Measurements from ENCODE around the gene PUSL1.

The PUSL1 gene

DNA sequence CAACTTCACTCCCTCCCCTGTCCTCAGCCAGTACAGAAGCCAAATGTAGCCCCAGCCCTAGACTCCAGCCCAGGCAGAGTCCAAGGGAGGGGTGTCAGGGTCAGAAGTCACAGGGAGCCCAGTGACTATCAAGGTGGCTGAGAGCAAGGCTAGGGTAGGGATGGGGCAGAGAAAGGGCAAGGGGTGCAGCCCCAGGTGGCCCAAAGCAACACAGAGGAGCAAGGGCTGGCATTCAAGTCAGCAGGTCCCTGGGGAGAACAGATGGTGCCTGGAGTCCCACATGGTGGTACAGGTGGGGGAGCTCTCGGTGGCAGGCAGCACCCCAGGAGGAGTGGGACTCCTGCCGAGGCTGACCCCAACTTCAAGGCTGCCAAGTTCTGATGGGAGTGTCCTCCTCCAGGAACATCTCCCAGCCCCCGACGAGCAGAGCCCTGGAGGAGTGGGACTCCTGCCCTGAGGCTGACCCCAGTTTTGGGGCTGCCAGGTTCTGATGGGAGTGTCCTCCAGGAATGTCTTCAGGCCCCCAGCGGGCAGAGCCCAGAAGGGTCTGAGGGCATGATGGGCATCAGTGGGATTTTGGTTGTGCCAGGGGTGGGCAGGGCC is 44.5 kb downstream of the PUSL1 start:
- TF ChIP-seq CTCF (IDR thresholded peaks at IDR 0.05; ENCODE audit: low read length, missing control alignments), result no peak
- H3K4me3 ChIP-seq (replicated peaks; ENCODE audit: low read depth, low read length), result no peak overlapping the region
- no peak for DNase-seq (ENCODE audit: low read depth)

GRCh38 chr1:1353389-1354151 is 45.2 kb downstream of the PUSL1 start:
- no peak overlapping the region for H3K4me3 ChIP-seq (replicated peaks; ENCODE audit: low read depth, low read length)
- TF ChIP-seq CTCF (IDR thresholded peaks at IDR 0.05; ENCODE audit: low read length, missing control alignments), result no peak

DNA sequence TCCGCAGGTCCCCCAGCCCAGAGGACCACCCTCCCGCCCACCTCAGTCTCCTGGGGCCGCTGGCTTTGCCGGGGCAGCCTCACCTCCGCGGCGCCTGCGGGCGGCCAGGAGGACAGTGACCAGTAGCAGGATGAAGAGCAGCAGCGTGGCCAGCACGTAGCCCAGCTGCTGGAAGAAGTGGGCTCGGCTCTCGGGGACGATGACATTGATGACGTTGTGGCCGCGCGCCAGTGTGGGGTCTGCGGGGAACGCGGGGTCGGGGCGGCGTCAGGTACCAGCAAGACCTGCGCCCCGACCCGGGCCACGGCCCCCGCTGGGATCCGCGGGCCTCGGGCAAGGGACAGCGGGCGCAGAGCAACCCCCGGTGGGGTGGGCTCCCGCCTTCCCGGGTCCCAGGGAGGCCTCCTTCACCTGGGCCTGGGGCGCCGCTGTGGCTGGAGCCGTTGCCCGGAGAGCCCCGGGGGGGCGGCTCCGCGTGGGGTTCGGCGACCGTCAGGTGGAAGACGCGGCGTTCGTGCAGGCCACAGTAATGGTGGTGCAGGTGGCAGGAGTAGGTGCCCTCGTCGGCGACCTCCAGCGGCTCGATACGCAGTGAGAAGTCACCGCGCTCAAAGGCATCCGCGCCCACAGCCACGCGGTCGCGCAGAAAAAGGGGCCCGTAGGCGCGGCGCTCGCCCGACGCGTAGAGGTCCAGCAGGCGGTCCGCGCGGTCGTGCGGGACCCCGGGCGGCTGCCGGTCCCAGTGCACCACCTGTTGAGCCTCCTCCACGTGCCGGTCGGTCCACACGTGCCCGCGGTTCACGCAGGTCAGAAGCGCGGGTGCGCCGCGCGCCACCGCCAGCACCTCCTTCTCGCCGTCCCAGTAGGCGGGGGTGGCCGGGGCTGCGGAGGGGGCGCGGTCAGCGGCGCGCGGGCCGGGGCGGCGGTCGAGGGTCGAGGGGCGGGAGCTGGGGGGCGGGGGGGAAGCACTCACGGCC is 46.2 kb downstream of the PUSL1 start:
- no peak overlapping the region for H3K4me3 ChIP-seq (replicated peaks; ENCODE audit: low read depth, low read length)
- no peak for DNase-seq (ENCODE audit: low read depth)
- no peak for TF ChIP-seq CTCF (IDR thresholded peaks at IDR 0.05; ENCODE audit: low read length, missing control alignments)

More at GRCh38 chr1:1353389-1354151, 45.2 kb downstream of the PUSL1 start:
- no peak for DNase-seq (ENCODE audit: low read depth)

GRCh38 chr1:1355416-1355815 is 47.0 kb downstream of the PUSL1 start:
- DNase-seq (ENCODE audit: low read depth), result no peak
- TF ChIP-seq CTCF (IDR thresholded peaks at IDR 0.05; ENCODE audit: low read length, missing control alignments), result no peak
- no peak overlapping the region for H3K4me3 ChIP-seq (replicated peaks; ENCODE audit: low read depth, low read length)

- peak overlapping the region; percentile 64 for H3K4me3 ChIP-seq (replicated peaks; ENCODE audit: low read depth, low read length)
- DNase-seq (ENCODE audit: low read depth), result no peak
- no peak for TF ChIP-seq CTCF (IDR thresholded peaks at IDR 0.05; ENCODE audit: low read length, missing control alignments)
Measured at GRCh38 chr1:1356166-1356795, 47.9 kb downstream of the PUSL1 start.

DNA sequence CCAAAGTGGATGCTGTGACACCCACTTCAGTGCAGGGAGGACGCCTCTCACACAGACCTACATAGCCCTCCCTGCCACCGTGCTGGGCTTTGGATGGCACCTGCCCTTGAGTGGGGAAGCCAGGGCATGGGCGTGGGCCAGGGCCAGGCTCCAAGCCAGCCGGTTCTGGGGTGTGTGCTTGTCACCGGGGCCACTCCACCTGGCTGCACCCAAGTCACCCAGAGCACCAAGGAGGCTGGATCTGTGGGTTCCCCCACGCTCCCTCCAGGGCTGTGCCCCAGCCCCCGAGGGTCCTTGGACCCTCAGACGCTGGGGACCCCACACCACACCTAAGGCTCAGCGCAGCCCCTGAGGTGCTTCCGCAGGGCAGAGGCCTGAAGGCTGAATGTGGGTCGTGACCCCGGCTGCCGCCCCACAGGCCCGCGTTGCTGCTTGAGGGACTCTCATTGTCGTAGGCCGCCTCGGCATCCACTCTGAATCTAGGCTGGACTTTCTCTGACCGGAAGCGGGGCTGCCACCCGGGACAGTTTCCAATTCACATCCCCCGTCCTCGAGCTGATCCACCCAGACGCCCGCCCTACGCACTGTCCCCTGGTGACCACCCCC is 48.5 kb downstream of the PUSL1 start:
- DNase-seq (ENCODE audit: low read depth), result no peak
- no peak for TF ChIP-seq CTCF (IDR thresholded peaks at IDR 0.05; ENCODE audit: low read length, missing control alignments)
- H3K4me3 ChIP-seq (replicated peaks; ENCODE audit: low read depth, low read length), result peak overlapping the region; percentile 64
